Erythroblast (primary cell): ENCODE measurements around the gene SLC47A2.

Experiments
- GATA1 ChIP-seq: IDR thresholded peaks from 2 replicates; pipeline ENCODE4 v1.6.1; 2011; ENCODE audit warnings: low read depth, mild to moderate bottlenecking, control low read depth, low read length, moderate library complexity
- POLR2A ChIP-seq: IDR thresholded peaks from 2 replicates; pipeline ENCODE4 v1.6.1; 2011; ENCODE audit warnings: mild to moderate bottlenecking, low read length

DNA sequence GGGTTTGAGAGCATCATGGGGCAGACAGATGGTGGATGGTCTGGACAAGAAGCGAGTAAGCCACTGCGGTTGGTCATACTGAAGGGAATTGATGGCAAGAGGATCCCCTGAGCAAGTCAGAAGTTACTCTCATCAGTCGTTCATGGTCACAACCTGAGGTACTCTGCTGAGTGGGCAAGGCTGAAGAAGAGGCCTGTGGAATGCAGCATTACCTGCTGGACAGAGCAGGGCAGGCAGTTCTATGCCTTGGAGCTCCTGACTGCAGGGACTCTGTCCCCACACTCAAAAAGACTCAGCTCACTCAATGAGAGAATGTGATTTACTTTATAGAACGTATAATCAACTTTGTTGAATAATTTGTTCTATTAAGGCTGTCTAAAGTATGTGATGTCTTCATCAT lies 39.5 kb downstream of the SLC47A2 start:
- TF ChIP-seq POLR2A = no peak
- no peak for TF ChIP-seq GATA1
